Stimulated activated CD8-positive, alpha-beta memory T cell treated with anti-CD3 and anti-CD28 coated beads, Interleukin-4, amount 100 ng/mL, for 1 hour (primary cell): Measurements from ENCODE around the gene NAALADL2.
"Not testable (repeated sequence)": the region's sequence is repeated elsewhere in the genome, so short reads cannot be mapped to it uniquely, and the experiment has no call there.

Experiments
- DNase-seq, 2 donors: peaks; one replicate each; pipeline ENCODE4 v3.0.0-alpha.2; 2020; ENCODE audit warnings: low read depth in 2 of 2, low spot score in 1 of 2

Gene NAALADL2

DNA sequence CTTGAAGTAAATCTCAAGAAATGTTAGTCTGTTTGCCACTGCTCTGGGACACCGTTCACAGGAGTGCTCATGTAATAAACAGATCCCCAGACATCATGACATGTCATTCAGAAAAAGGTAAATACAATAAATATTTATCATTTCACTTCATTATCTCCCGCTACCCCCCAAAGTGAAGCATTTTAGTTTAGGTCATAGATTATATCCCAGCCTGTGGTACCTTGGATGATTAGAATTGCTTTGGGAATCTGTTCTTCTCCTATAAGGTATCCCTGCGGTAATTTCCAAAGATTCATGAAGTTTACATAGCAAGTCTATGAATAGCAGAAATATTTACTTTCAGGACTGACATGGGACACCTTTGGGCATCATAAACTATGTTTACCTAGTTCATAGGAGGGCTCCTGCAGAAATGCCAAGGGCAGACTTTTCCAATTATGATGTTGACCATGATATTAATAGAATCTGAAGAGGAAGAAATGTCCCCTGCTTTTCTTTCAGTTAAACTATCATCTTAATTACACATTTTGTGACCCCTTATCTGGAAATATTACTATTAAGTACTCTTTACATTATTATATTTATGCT lies 268.0 kb downstream of the NAALADL2 start:
- no peak for DNase-seq

DNA sequence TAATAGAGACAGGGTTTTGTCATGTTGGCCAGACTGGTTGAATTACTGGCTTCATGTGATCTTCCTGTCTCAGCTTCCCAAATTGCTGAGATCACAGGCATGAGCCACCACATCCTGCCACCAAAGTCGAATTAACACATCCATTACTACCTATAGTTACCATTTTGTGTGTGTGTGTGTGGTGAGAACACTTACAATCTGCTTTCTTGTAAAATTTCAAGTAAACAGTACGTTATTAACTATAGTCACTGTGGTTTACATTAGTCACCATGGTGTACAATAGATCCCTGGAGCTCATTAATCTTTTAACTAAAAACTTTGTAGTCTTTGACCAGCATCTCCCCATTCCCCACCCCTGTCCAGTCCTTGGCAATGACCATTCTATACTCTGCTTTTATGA lies 270.0 kb downstream of the NAALADL2 start:
- no peak for DNase-seq

DNA sequence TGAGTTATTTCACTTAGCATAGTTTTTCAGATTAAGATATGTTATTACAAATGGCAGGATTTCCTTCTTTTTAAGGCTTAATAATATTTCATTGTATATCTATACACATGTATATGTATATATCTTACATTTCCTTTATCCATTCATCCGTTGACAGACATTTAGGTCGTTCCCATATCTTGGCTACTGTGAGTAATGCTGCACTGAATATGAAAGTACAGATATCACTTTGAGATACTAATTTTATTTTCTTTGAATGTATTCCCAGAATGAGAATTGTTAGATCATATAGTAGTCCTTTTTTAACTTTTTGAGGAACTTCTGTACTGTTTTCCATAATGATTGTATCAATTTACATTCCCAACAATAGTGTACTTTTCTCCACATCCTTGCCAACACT lies 270.4 kb downstream of the NAALADL2 start:
- DNase-seq, result no peak

DNA sequence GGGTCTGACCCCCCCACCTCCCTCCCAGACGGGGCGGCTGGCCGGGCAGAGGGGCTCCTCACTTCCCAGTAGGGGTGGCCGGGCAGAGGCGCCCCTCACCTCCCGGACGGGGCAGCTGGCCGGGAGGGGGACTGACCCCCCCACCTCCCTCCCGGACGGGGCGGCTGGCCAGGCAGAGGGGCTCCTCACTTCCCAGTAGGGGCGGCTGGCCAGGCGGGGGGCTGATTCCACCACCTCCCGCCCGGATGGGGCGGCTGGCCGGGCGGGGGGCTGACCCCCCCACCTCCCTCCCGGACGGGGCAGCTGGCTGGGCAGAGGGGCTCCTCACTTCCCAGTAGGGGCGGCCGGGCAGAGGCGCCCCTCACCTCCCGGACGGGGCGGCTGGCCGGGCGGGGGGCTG lies 272.7 kb downstream of the NAALADL2 start:
- DNase-seq, result not testable (repeated sequence)

DNA sequence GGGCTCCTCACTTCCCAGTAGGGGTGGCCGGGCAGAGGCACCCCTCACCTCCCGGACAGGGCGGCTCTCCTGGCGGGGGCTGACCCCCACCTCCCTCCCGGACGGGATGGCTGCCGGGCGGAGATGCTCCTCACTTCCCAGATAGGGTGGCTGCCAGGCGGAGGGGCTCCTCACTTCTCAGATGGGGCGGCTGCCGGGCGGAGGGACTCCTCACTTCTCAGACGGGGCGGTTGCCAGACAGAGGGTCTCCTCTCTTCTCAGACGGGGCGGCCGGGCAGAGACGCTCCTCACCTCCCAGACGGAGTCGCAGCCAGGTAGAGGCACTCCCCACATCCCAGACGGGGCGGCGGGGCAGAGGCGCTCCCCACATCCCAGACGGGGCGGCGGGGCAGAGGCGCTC lies 273.6 kb downstream of the NAALADL2 start:
- not testable (repeated sequence) for DNase-seq

DNA sequence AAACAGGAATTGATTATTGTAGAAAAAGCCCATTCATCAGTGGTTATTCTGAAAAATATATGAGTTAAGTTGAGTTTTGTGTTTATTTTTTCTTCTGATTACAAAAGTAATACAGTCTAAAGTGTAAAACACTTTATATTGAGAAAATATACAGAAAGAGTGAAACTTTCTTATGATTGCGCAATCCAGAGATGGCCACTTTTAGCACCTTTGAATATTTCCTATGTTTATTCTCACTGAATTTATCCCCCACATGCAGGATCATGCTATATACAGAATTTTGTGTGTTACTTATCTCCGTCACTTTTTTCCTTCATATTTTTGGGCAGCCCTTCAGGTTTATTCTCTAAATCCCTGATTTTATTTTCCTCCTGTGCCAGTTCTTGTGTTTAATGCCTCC lies 285.2 kb downstream of the NAALADL2 start:
- no peak for DNase-seq

DNA sequence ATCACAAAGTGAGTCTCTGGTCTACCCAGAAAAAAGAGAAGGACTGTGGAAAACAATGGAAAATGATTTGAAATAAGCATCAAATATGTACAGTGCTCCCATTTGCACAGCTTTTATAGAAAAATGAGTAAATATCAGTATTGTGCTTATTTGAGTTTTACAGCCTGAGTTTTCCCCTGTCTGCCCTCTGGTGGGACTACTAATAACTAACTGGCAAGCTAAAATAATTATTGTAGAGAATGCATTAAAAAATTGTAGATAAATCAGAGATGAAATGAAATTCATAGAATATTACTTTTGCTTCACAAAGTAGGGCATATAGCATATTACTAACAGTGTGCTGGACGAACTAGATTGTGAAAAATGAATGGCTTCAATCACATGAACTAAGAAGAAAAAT lies 287.1 kb downstream of the NAALADL2 start:
- DNase-seq, result no peak

DNA sequence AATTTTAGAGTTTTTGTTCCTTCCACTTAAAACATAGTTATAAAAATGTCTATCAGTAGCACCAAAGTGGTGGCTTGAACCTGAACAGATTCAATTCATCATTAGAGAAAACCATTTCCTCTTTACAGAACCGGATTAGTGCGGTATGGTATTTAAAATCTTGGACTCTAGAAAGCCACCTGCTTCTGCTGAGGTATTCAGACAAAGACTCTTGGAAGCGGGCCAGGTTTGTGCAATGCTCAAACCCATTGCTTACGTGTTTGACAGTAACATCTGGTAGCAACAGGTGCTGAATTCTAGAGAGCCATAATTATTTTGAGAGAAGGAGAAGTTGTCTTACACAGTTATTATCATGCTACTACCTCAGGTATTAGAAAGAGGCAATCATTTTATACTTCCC lies 290.5 kb downstream of the NAALADL2 start:
- no peak for DNase-seq

DNA sequence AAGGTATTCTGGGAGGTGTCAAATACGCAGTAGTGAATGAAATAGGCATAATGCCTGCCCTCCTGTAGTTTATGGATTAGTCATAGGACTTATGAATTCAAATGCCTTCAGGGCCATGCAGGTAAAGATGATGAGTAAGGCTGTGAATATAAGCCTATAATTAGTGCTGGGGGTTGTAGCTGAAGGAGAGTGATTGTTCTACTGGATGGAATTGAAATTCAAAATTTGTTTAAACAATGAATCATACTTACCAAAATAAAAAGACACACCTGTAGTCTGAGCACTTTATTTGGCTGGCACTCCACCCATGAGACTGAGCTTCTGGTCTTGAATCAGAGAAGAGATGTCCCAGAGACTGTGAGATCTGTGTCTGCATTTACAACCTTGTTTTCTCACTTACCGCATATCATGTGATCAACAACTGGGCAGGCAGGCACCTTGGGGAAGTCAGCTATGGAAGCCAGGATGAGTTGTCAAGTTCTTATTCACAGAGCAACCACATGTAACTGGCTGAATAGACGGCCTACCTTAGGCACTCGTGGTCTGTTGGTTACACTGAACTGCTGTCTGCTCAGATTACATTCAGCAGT lies 291.8 kb downstream of the NAALADL2 start:
- no peak for DNase-seq

DNA sequence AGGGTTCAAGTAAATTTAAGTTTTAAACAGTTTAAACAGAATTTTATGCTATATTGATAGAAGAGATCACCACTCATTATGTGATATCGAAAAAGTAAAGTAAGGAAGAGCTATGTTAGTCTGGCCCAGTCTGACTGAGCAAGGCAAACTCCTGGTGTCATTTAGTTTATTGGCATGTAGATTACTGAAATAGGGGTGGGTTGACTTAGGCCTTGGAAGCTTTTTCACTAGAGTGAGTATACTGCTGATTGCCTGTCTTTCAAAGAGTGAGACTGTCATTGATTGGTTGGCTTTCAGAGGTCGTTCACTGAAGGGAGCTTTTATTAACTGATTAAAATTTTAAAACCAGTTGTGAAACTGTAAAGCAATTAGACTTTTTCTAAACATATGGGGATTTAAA lies 294.5 kb downstream of the NAALADL2 start:
- DNase-seq, result no peak

DNA sequence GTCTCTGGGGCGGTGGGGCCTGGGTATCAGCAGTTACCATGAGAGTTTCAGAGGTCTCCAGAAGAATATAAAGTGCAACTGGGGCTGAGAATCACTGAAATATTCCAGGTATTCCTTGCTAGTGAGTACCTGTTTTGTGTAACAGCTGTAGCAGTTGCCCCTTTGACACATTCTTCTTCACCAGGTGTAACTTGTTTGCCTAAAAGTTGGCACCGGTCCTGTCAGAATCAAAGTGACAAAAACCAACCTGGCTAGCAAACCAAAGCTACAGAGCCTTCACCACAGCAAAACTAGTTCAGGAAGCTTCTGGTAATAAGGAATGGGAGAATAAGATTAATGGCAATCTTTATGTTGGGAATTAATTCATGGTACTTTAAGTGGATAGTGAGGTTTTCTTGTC lies 296.0 kb downstream of the NAALADL2 start:
- no peak for DNase-seq

DNA sequence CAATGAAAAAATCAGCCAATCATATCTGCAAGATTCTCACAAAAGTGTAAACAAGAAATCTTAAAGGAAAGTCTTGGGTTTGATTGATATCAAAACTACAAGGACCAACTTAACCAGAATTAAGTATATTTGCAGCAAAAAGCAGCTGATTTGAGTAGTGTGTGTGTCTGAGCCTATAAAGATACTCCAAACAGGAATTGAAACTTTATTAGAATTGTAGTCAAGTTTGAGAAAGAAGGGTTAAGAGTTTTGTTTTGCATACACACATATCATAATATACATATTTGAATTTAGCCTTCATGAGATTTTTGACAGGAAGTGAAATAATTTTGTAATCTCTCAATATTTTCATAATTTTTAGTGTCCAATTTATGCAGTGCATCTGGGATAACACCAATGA lies 300.1 kb downstream of the NAALADL2 start:
- DNase-seq, result no peak

DNA sequence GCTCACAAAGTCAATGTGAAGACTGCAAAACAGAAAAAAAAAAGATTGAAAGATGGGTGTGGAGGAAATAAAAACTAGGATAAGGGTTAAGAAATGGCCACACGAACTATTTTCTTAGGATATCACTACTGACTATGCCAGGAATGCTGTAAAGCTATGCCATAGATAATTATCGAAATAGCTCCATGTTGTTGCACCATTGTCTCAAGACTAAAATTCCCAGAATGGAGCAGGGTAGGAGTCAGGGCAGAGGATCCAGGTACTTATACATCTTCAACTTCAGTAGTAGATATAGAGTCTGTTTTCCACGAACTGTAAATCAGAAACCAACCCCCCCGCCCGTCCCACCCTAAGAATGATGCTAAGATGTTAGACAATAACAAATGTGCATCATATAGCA lies 302.2 kb downstream of the NAALADL2 start:
- DNase-seq, result no peak

DNA sequence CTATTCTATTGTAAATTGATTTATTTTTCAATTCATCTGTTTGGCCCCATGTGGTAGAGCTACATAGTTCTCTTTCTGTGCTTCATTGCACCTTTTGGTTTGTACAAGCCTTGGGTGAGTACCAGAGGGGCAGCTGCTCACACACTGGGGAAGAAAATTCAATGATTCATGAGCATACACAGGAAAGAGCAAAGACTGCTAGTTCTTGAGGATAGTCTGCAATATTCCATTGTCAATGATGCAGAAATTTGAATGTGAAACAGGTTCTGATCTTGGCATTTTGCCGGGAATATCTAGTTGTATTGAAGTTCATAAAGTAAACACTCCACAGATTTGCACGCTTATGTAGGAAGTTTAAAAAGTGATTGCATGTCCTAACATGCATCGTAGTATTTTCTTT lies 304.6 kb downstream of the NAALADL2 start:
- DNase-seq, result no peak

DNA sequence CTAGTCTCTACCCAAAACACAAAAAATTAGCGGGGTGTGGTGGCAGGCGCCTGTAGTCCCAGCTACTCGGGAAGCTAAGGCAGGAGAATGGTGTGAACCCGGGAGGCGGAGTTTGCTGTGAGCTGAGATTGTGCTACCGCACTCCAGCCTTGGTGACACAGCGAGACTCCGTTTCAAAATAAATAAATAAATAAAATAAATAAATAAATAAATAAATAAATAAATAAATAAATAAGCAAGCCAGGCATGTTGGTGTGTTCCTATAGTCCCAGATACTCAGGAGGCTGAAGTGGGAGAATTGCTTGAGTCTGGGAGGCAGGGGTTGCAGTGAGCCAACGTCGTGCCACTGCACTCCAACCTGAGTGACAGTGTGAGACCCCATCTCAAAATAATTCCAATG lies 314.0 kb downstream of the NAALADL2 start:
- DNase-seq, result not testable (repeated sequence)

DNA sequence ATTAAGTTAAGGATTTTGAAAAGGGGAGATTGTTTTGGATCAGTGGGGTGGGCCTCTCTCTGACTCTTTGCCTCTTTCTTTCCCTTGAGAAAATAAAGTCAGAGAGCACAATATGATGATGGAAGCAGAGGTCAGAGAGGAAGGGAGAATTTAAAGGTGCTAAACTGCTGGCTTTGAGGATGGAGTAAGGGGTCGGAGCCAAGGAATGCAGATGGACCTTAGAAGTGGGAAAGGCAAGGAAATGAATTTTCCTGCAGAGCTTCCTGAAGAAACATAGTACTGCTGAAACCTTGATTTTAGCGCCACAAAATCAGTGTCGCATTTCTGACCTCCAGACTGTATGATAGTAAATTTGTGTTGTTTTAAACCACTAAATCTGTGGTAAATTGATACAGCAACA lies 317.4 kb downstream of the NAALADL2 start:
- no peak for DNase-seq

DNA sequence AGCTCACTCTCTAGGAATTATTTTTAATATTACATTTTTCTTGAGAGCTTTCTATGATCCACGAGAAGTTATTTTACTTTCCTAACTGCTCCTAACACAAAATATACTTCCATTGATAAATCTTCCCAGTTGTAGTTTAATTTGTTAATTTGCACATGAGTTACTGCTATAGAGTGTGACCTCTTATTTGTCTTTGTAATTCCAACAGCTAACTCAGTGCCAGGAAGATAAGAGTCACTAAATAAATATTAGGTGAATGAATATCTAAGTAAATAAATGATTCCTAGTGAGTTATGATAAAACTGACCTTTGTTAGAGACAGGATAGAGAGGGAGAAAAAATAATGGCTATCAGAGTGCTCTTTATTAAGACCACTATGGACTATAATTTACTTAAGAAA lies 319.9 kb downstream of the NAALADL2 start:
- DNase-seq, result no peak

DNA sequence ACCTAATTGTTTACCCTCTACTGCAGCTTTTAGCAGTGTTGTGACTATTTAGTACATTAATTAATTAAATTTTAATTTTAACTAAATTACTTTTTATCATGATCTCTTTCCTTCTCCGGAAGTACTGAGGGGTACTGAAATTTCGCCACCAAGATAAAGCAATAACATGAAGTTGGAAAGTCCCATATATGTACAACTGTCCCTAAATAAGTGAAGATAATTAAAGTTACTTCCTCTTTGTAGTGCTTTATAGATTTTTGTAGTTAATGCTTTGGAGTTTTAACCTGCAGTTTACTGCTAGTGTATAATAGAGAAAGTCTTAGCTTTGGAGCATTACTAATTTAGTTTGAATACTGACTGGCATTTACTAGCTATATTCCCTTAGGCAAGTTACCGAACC lies 325.3 kb downstream of the NAALADL2 start:
- DNase-seq, result no peak

DNA sequence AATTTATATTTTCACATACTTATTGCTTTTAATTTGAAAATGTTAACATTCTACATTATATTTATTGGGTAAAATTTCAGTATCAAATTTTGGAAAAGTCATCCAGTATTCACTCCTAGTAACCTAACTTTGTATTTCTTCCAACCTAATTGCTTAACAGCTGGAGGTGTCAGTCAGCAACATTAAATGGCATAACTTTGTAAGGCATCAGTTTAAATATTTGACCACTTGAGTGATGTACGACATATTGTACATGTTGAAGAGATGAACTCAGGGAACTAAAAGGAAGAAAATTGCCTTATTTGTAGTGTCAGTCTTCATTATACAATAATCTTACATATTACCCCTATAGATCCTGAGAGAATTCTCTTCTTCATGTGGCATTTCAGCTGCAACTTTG lies 326.8 kb downstream of the NAALADL2 start:
- no peak for DNase-seq

DNA sequence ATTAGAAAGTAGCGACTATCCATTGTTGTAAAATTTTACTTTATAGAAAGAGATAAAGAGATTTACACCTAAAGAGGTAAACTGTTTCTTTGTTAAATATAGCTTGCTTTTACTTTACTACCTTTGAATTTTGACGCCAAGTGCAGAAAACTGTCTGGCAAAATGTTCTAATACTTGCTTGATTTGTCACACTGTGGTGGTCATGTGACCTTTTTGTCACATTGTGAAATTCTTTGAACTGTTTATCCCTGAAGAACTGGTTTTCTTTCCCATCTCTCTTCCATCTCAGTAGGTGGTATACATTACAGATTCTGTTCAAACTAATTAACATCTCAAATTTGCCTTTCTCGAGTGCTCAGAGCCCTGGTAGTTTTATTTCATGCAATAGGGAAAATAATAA lies 327.4 kb downstream of the NAALADL2 start:
- DNase-seq, result no peak

DNA sequence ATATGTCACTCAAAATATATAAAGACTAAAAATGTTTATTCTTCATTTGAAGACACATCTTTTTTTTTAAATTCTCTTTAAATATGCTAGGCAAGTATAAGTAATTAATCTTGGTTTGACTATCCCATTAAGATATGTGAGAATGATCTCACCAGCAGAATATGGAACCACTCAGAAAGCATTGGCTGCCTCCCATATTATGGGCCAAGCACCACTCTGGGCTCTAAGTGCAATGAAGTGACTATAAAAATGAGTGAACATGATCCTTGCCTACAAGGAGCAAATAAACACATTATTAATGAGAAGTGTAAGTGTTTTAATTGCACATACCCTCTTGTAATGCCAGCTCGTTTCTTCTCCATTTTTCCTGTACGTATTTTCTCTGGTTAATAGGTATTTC lies 328.5 kb downstream of the NAALADL2 start:
- DNase-seq, result no peak

DNA sequence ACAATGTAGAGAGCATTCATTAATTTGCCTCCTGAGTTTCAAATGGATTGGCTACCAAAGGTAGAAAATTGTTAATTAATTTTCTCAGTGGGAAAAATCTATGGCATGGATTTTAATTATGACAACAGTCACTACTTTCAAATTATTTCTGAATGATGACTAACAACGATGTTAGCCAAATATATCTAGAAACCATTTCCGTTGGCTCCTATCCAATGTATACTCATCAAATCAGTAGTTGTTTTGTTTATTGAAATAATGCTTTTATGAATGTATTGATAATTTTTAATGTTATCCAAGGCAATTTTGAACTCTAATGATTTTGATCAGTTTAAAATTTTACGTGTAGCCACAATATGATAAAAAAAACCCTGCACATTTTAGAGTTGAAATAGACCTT lies 333.4 kb downstream of the NAALADL2 start:
- DNase-seq, result no peak

DNA sequence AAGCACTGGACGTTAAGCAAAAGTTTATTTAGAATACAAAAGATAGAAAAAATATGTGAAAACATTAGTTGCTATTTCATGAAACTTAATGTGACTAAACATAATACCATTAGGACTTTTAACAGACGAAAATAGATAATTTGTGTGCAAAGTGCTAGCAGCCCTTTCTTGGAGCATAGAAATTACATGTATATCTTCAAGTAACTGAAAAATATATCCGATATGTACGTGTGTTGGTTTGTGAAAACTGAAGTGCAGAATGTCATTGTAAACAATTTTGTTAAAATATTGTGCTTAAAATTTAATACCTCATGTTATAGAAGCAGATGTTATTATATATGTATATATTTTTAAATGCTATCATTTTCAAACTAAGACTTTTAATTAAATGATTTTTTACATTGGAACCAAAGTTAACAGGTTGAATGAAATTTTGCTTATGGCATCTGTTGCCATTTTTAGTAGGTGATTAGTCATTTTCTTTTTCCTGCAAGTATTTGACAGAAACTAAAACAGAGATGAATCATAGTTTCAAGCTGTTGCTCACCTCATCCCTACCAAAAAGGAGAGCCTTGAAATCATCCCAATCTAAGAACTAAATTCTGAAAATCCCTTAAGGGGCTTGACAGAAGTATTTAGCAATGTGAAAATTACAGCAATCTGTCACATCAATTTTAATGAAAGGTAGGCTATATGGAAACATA lies 334.8 kb downstream of the NAALADL2 start:
- DNase-seq, result no peak
